Sigmoid colon (tissue), 4 donors: ENCODE data around the gene BRI3.

Experiments
- CTCF ChIP-seq, 4 experiments: fragments of 450-650 bp in 3 of 4; fragments of 200-600 bp in 1 of 4; IDR thresholded peaks; one replicate each; pipeline ENCODE4 v1.5.1; 2016 to 2019; ENCODE audit warnings: antibody characterized with exemption in 4 of 4, mild to moderate bottlenecking in 3 of 4, moderate library complexity in 2 of 4
- POLR2A ChIP-seq, 2 donors: fragments of 450-650 bp; IDR thresholded peaks; one replicate each; pipeline ENCODE4 v1.6.1; 2016; ENCODE audit warnings: antibody characterized with exemption in 2 of 2, mild to moderate bottlenecking in 2 of 2, moderate library complexity in 2 of 2
- POLR2AphosphoS5 ChIP-seq, 4 donors: sonication (generic); formaldehyde crosslinking; IDR thresholded peaks; one replicate each; pipeline ENCODE4 v1.6.1; 2017; ENCODE audit warnings: antibody characterized with exemption in 4 of 4

GRCh38 chr7:98289333-98289875, 7.9 kb downstream of the BRI3 start:
- no peak for TF ChIP-seq CTCF (IDR thresholded peaks at IDR 0.05)
- no peak for TF ChIP-seq POLR2AphosphoS5 (IDR thresholded peaks at IDR 0.05)
- no peak for TF ChIP-seq POLR2A (IDR thresholded peaks at IDR 0.05)
